ENCODE results near the gene TBC1D2B.

TBC1D2B gene

GRCh38 chr15:78093242-78094020 lies 15.9 kb upstream of the TBC1D2B start:
- no peak for DNase-seq (ENCODE audit: low read depth)

GRCh38 chr15:78092261-78093041 lies 14.9 kb upstream of the TBC1D2B start, which contains the start of gene SH2D7:
TSS of gene SH2D7 (plus strand) at chr15:78092561. CDS start at chr15:78092585, 24 bp downstream.
- no peak for DNase-seq (ENCODE audit: low read depth)

- DNase-seq (ENCODE audit: low read depth): no peak
Observed at GRCh38 chr15:78090422-78091063, 13.0 kb upstream of the TBC1D2B start.

GRCh38 chr15:78088773-78089080 lies 11.2 kb upstream of the TBC1D2B start:
- no peak for DNase-seq (ENCODE audit: low read depth)

- no peak for DNase-seq (ENCODE audit: low read depth)
Observed at GRCh38 chr15:78087951-78088772, 10.7 kb upstream of the TBC1D2B start.

GRCh38 chr15:78085928-78086327 lies 8.4 kb upstream of the TBC1D2B start:
- DNase-seq (ENCODE audit: low read depth): no peak

- DNase-seq (ENCODE audit: low read depth): no peak
Observed at GRCh38 chr15:78084449-78084750, 6.9 kb upstream of the TBC1D2B start.

- no peak for DNase-seq (ENCODE audit: low read depth)
Observed at GRCh38 chr15:78083687-78084448, 6.4 kb upstream of the TBC1D2B start.

- no peak for DNase-seq (ENCODE audit: low read depth)
Observed at GRCh38 chr15:78083186-78083585, 5.7 kb upstream of the TBC1D2B start.

- DNase-seq (ENCODE audit: low read depth): no peak
Observed at GRCh38 chr15:78082743-78083110, 5.2 kb upstream of the TBC1D2B start.

- DNase-seq (ENCODE audit: low read depth): no peak
Observed at GRCh38 chr15:78082106-78082742, 4.7 kb upstream of the TBC1D2B start.

GRCh38 chr15:78080088-78080460 lies 2.6 kb upstream of the TBC1D2B start:
- no peak for DNase-seq (ENCODE audit: low read depth)

- DNase-seq (ENCODE audit: low read depth): no peak
Observed at GRCh38 chr15:78079298-78080087, 2.0 kb upstream of the TBC1D2B start.

- DNase-seq (ENCODE audit: low read depth): no peak
Observed at GRCh38 chr15:78077871-78078210, 330 bp upstream of the TBC1D2B start.

GRCh38 chr15:78076231-78077052 lies 1.1 kb downstream of the TBC1D2B start:
- no peak for DNase-seq (ENCODE audit: low read depth)

GRCh38 chr15:78075490-78076230 lies 1.9 kb downstream of the TBC1D2B start:
- DNase-seq (ENCODE audit: low read depth): no peak

GRCh38 chr15:78073046-78073787 lies 4.3 kb downstream of the TBC1D2B start:
- DNase-seq (ENCODE audit: low read depth): no peak
